Loucy (cell line): ENCODE data around the gene CYP4F22.

ENCODE experiments used
- H2AFZ ChIP-seq: fragments of 200-600 bp; sonication (generic); 2 replicates; pipeline ENCODE4 v1.6.0; 2016; ENCODE audit warnings: antibody characterized with exemption, mild to moderate bottlenecking, low read length, moderate library complexity
- H3F3A ChIP-seq: fragments of 200-600 bp; 2 replicates; pipeline ENCODE4 v1.6.0; 2016; ENCODE audit warnings: antibody characterized with exemption, low read depth, mild to moderate bottlenecking
- H3K27me3 ChIP-seq: fragments of 200-600 bp; sonication (generic); 2 replicates; pipeline ENCODE4 v1.6.1; 2014; ENCODE audit warnings: low read length, mild to moderate bottlenecking; ENCODE audit not compliant: insufficient read depth, poor library complexity, severe bottlenecking
- H3K36me3 ChIP-seq: fragments of 200-600 bp; sonication (generic); 2 replicates; pipeline ENCODE4 v1.6.1; 2016; ENCODE audit warnings: low read length; ENCODE audit not compliant: insufficient read depth
- H3K4me1 ChIP-seq: fragments of 200-600 bp; sonication (generic); 2 replicates; pipeline ENCODE4 v1.5.1; 2014; ENCODE audit warnings: low read length, mild to moderate bottlenecking; ENCODE audit not compliant: insufficient read depth, poor library complexity, severe bottlenecking
- H3K4me2 ChIP-seq: fragments of 200-600 bp; sonication (generic); 2 replicates; pipeline ENCODE4 v1.6.0; 2014; ENCODE audit warnings: antibody characterized with exemption, low read length, low read depth, mild to moderate bottlenecking; ENCODE audit not compliant: poor library complexity, severe bottlenecking
- H3K4me3 ChIP-seq: fragments of 200-600 bp; sonication (generic); 2 replicates; pipeline ENCODE4 v1.5.1; 2014; ENCODE audit warnings: low read length, mild to moderate bottlenecking, mixed read lengths; ENCODE audit not compliant: poor library complexity, severe bottlenecking
- H3K79me2 ChIP-seq: fragments of 200-600 bp; sonication (generic); 2 replicates; pipeline ENCODE4 v1.6.1; 2014; ENCODE audit warnings: low read length; ENCODE audit not compliant: insufficient read depth
- H3K9ac ChIP-seq: fragments of 200-600 bp; sonication (generic); 2 replicates; pipeline ENCODE4 v1.6.0; 2014; ENCODE audit warnings: mild to moderate bottlenecking, low read depth, low read length, moderate library complexity; ENCODE audit not compliant: poor library complexity, severe bottlenecking
- H3K9me2 ChIP-seq: fragments of 200-600 bp; sonication (generic); replicated peaks from 2 replicates; pipeline ENCODE4 v1.6.1; 2016; ENCODE audit warnings: low read depth, low read length, mixed read lengths
- H3K9me3 ChIP-seq: fragments of 200-600 bp; sonication (generic); 2 replicates; pipeline ENCODE4 v1.6.1; 2014; ENCODE audit warnings: mild to moderate bottlenecking, antibody characterized with exemption, low read length, low read depth; ENCODE audit not compliant: insufficient read depth
- H4K20me1 ChIP-seq: fragments of 200-600 bp; sonication (generic); 2 replicates; pipeline ENCODE4 v1.6.0; 2014; ENCODE audit warnings: antibody characterized with exemption, low read length, mild to moderate bottlenecking; ENCODE audit not compliant: insufficient read depth, poor library complexity, severe bottlenecking
- EZH2phosphoT487 ChIP-seq: fragments of 200-600 bp; IDR thresholded peaks from 2 replicates; pipeline ENCODE4 v1.6.1; 2018; ENCODE audit warnings: antibody characterized with exemption, mild to moderate bottlenecking, moderate library complexity, borderline replicate concordance
- TF ChIP-seq, protein P1 (sequence below): fragments of 200-600 bp; sonication (generic); conservative IDR thresholded peaks from 2 replicates; pipeline ENCODE4 v1.5.1; 2014; ENCODE audit warnings: mild to moderate bottlenecking, antibody characterized with exemption, low read length

Gene CYP4F22

DNA sequence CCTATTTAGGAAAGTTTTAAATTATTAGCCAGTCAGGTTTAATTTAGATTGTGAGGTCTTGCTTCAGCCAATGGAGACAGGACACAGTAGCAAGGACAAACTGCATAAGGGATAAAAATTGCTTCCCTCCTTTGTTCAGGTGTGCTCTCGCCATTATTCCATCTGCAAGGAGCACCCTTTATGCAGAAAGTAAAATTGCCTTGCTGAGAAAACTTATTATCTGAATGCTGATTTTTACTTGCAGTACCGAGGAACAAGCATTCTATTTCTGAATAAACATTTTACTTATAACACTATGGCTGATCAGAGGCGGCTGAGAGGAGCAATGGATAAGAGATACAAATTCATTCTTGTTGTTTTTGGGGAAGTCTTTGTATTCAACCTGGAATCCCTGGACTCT lies 8.0 kb downstream of the CYP4F22 start:
- no peaks in the 10 kb centered on the region for H3K9me2 ChIP-seq
- no peak overlapping the region for H3K4me2 ChIP-seq
- H3K4me1 ChIP-seq, result peaks cover 16% of the 10 kb centered on the region
- H4K20me1 ChIP-seq, result no peaks in the 10 kb centered on the region
- no peaks in the 10 kb centered on the region for H3K79me2 ChIP-seq
- TF ChIP-seq, protein P1, sequence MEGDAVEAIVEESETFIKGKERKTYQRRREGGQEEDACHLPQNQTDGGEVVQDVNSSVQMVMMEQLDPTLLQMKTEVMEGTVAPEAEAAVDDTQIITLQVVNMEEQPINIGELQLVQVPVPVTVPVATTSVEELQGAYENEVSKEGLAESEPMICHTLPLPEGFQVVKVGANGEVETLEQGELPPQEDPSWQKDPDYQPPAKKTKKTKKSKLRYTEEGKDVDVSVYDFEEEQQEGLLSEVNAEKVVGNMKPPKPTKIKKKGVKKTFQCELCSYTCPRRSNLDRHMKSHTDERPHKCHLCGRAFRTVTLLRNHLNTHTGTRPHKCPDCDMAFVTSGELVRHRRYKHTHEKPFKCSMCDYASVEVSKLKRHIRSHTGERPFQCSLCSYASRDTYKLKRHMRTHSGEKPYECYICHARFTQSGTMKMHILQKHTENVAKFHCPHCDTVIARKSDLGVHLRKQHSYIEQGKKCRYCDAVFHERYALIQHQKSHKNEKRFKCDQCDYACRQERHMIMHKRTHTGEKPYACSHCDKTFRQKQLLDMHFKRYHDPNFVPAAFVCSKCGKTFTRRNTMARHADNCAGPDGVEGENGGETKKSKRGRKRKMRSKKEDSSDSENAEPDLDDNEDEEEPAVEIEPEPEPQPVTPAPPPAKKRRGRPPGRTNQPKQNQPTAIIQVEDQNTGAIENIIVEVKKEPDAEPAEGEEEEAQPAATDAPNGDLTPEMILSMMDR, result no peak
- no peak for TF ChIP-seq EZH2phosphoT487
- H2AFZ ChIP-seq, result no peak overlapping the region
- no peak overlapping the region for H3K9ac ChIP-seq
- H3K9me3 ChIP-seq, result peaks cover 7% of the 10 kb centered on the region; the same call in 1 of the 2 replicates
- H3K4me3 ChIP-seq, result no peak overlapping the region
- H3K36me3 ChIP-seq, result no peaks in the 10 kb centered on the region
- H3K27me3 ChIP-seq, result no peaks in the 10 kb centered on the region
- no peaks in the 10 kb centered on the region for H3F3A ChIP-seq

DNA sequence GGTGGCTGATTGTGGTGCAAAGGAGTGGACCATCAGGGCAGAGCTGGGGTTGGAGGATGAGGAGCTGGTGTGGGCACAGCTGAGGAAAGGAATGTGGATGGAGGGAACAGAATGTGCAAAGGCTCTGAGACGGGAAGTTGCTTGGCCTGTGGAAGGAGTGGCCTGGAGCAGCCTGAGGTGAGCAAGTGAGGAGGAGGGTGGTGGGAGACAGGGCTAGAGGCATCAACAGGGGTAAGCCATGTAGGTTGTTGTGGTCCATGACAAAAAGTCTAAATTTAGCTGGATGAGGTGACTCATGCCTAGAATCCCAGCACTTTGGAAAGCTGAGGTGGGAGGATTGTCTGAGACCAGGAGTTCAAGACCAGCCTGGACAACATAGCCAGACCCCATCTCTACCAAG lies 9.5 kb downstream of the CYP4F22 start:
- H3K4me1 ChIP-seq, result peaks cover 16% of the 10 kb centered on the region
- H3F3A ChIP-seq, result no peaks in the 10 kb centered on the region
- H3K9me2 ChIP-seq, result no peaks in the 10 kb centered on the region
- TF ChIP-seq, protein P1, result no peak
- no peak for TF ChIP-seq EZH2phosphoT487
- peaks cover 7% of the 10 kb centered on the region; the same call in 1 of the 2 replicates for H3K9me3 ChIP-seq
- no peak overlapping the region for H3K4me3 ChIP-seq
- no peaks in the 10 kb centered on the region for H3K27me3 ChIP-seq
- no peak overlapping the region for H2AFZ ChIP-seq
- H3K36me3 ChIP-seq, result no peaks in the 10 kb centered on the region
- no peaks in the 10 kb centered on the region for H4K20me1 ChIP-seq
- no peaks in the 10 kb centered on the region for H3K79me2 ChIP-seq
- no peak overlapping the region for H3K4me2 ChIP-seq
- H3K9ac ChIP-seq, result no peak overlapping the region

DNA sequence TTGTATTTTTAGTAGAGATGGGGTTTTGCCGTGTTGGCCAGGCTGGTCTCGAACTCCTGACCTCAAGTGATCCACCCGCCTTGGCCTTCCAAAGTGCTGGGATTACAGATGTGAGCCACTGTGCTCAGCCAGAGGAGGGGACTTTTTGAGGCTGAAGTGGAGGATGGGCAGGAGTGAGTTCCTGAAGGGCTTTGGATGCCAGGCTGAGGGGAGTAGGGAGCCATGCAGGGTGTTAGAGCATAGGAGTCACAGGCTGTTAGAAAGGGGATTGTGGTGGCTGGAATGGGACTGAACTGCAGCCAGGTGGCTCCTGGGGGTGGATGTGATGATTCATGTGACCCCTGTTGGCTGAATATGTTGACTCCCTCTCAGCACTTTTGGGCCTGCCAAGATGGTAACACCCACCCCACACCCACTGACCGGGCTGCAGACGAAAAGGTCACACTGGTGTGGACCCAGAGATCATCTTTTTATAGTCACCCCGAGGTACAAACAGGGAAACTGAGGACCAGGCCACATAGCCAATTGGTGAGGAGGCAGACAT lies 11.2 kb downstream of the CYP4F22 start:
- Histone ChIP-seq H4K20me1 (no peaks in the 10 kb centered on the region), H3K36me3 (no peaks in the 10 kb centered on the region)

More for the DNA sequence above, 11.2 kb downstream of the CYP4F22 start:
- peaks cover 7% of the 10 kb centered on the region; the same call in 1 of the 2 replicates for H3K9me3 ChIP-seq
- H3K4me2 ChIP-seq, result no peak overlapping the region
- H3K4me1 ChIP-seq, result peaks cover 10% of the 10 kb centered on the region
- no peaks in the 10 kb centered on the region for H3K9me2 ChIP-seq
- H2AFZ ChIP-seq, result no peak overlapping the region
- H3K79me2 ChIP-seq, result no peaks in the 10 kb centered on the region
- no peaks in the 10 kb centered on the region for H3F3A ChIP-seq
- TF ChIP-seq, protein P1, result no peak
- TF ChIP-seq EZH2phosphoT487, result no peak
- no peak overlapping the region for H3K9ac ChIP-seq
- no peak overlapping the region for H3K4me3 ChIP-seq
- no peaks in the 10 kb centered on the region for H3K27me3 ChIP-seq
